GM23338 (cell line): ENCODE data around the gene ZNF469.

Experiments used
- CREB1 ChIP-seq: fragments of 250-450 bp; sonication (Bioruptor Pico); IDR thresholded peaks from 2 replicates; pipeline ENCODE4 v1.5.0; 2020; ENCODE audit warnings: low read depth, mild to moderate bottlenecking, moderate library complexity
- EZH2 ChIP-seq: fragments of 200-600 bp; sonication (generic); IDR thresholded peaks from one replicate; pipeline ENCODE4 v1.8.0; 2017; ENCODE audit warnings: antibody characterized with exemption, mild to moderate bottlenecking, low read depth; ENCODE audit not compliant: unreplicated experiment
- EZH2phosphoT487 ChIP-seq: fragments of 200-600 bp; sonication (generic); IDR thresholded peaks from one replicate; pipeline ENCODE4 v1.8.1; 2018; ENCODE audit warnings: antibody characterized with exemption; ENCODE audit not compliant: unreplicated experiment
- JUNB ChIP-seq: IDR thresholded peaks from one replicate; pipeline ENCODE4 v1.6.1; 2016; ENCODE audit warnings: antibody characterized with exemption; ENCODE audit not compliant: unreplicated experiment
- NANOG ChIP-seq: IDR thresholded peaks from 2 replicates; pipeline ENCODE4 v1.6.1; 2016; ENCODE audit warnings: antibody characterized with exemption, borderline replicate concordance
- POLR2AphosphoS5 ChIP-seq: IDR thresholded peaks from 2 replicates; pipeline ENCODE4 v1.6.1; 2016; ENCODE audit warnings: antibody characterized with exemption, low read depth
- STAT1 ChIP-seq: IDR thresholded peaks from one replicate; pipeline ENCODE4 v1.6.1; 2016; ENCODE audit warnings: antibody characterized with exemption; ENCODE audit not compliant: unreplicated experiment
- ZNF114 ChIP-seq: fragments of 250-450 bp; sonication (Bioruptor Pico); IDR thresholded peaks from 2 replicates; pipeline ENCODE4 v1.5.0; 2020; ENCODE audit warnings: mild to moderate bottlenecking, moderate library complexity
- ZNF331 ChIP-seq: fragments of 250-450 bp; sonication (Bioruptor Pico); IDR thresholded peaks from 2 replicates; pipeline ENCODE4 v1.5.0; 2020; ENCODE audit warnings: low read depth, mild to moderate bottlenecking, moderate library complexity
- TF ChIP-seq, protein P1 (sequence below), 2 experiments: fragments of 200-600 bp in 1 of 2; sonication (generic) in 1 of 2; conservative IDR thresholded peaks; 2 replicates each; pipeline versions ENCODE4 v1.5.1 to v1.6.1; 2016 to 2017; ENCODE audit warnings: antibody characterized with exemption in 2 of 2, low read depth in 2 of 2, mild to moderate bottlenecking in 2 of 2, moderate library complexity in 1 of 2
- TF ChIP-seq, protein P2 (sequence below): IDR thresholded peaks from one replicate; pipeline ENCODE4 v1.6.1; 2018; ENCODE audit warnings: antibody characterized with exemption; ENCODE audit not compliant: unreplicated experiment
- TF ChIP-seq, protein P3 (sequence below): IDR thresholded peaks from 2 replicates; pipeline ENCODE4 v1.6.1; 2016; ENCODE audit warnings: antibody characterized with exemption
- TF ChIP-seq, protein P4 (sequence below): fragments of 250-450 bp; sonication (Bioruptor Pico); IDR thresholded peaks from 2 replicates; pipeline ENCODE4 v1.5.0; 2020; ENCODE audit warnings: mild to moderate bottlenecking, moderate library complexity

DNA sequence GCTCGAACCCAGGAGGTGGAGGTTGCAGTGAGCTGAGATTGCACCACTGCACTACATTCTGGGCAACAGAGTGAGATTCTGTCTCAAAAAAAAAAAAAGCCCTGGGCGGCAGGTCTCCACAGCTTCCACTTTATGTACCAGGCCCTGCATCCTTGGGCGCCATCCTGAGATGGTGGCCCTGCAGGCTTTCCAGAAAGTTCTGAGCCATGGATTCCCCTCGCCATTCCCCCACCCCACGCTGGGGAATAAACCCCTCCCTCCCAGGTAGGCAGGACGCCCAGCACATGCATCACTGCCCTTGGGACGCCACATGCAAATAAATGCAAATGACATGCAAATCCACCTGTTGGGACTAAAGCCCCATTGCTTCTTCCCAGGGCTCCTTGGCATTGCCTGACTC lies 13.8 kb upstream of the ZNF469 start:
- TF ChIP-seq, protein P1, sequence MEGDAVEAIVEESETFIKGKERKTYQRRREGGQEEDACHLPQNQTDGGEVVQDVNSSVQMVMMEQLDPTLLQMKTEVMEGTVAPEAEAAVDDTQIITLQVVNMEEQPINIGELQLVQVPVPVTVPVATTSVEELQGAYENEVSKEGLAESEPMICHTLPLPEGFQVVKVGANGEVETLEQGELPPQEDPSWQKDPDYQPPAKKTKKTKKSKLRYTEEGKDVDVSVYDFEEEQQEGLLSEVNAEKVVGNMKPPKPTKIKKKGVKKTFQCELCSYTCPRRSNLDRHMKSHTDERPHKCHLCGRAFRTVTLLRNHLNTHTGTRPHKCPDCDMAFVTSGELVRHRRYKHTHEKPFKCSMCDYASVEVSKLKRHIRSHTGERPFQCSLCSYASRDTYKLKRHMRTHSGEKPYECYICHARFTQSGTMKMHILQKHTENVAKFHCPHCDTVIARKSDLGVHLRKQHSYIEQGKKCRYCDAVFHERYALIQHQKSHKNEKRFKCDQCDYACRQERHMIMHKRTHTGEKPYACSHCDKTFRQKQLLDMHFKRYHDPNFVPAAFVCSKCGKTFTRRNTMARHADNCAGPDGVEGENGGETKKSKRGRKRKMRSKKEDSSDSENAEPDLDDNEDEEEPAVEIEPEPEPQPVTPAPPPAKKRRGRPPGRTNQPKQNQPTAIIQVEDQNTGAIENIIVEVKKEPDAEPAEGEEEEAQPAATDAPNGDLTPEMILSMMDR (conservative IDR thresholded peaks at IDR 0.05; ENCODE audit: low read depth in 2 of 2) = no peak
- TF ChIP-seq POLR2AphosphoS5 (no peak), EZH2 (no peak), JUNB (no peak), EZH2phosphoT487 (no peak), CREB1 (CRISPR knock-in tag) (no peak), STAT1 (no peak), ZNF331 (CRISPR knock-in tag) (no peak), NANOG (no peak), ZNF114 (CRISPR knock-in tag) (no peak)
- TF ChIP-seq, protein P2, sequence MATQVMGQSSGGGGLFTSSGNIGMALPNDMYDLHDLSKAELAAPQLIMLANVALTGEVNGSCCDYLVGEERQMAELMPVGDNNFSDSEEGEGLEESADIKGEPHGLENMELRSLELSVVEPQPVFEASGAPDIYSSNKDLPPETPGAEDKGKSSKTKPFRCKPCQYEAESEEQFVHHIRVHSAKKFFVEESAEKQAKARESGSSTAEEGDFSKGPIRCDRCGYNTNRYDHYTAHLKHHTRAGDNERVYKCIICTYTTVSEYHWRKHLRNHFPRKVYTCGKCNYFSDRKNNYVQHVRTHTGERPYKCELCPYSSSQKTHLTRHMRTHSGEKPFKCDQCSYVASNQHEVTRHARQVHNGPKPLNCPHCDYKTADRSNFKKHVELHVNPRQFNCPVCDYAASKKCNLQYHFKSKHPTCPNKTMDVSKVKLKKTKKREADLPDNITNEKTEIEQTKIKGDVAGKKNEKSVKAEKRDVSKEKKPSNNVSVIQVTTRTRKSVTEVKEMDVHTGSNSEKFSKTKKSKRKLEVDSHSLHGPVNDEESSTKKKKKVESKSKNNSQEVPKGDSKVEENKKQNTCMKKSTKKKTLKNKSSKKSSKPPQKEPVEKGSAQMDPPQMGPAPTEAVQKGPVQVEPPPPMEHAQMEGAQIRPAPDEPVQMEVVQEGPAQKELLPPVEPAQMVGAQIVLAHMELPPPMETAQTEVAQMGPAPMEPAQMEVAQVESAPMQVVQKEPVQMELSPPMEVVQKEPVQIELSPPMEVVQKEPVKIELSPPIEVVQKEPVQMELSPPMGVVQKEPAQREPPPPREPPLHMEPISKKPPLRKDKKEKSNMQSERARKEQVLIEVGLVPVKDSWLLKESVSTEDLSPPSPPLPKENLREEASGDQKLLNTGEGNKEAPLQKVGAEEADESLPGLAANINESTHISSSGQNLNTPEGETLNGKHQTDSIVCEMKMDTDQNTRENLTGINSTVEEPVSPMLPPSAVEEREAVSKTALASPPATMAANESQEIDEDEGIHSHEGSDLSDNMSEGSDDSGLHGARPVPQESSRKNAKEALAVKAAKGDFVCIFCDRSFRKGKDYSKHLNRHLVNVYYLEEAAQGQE = no peak
- TF ChIP-seq, protein P3, sequence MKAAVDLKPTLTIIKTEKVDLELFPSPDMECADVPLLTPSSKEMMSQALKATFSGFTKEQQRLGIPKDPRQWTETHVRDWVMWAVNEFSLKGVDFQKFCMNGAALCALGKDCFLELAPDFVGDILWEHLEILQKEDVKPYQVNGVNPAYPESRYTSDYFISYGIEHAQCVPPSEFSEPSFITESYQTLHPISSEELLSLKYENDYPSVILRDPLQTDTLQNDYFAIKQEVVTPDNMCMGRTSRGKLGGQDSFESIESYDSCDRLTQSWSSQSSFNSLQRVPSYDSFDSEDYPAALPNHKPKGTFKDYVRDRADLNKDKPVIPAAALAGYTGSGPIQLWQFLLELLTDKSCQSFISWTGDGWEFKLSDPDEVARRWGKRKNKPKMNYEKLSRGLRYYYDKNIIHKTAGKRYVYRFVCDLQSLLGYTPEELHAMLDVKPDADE = no peak
- TF ChIP-seq, protein P4, sequence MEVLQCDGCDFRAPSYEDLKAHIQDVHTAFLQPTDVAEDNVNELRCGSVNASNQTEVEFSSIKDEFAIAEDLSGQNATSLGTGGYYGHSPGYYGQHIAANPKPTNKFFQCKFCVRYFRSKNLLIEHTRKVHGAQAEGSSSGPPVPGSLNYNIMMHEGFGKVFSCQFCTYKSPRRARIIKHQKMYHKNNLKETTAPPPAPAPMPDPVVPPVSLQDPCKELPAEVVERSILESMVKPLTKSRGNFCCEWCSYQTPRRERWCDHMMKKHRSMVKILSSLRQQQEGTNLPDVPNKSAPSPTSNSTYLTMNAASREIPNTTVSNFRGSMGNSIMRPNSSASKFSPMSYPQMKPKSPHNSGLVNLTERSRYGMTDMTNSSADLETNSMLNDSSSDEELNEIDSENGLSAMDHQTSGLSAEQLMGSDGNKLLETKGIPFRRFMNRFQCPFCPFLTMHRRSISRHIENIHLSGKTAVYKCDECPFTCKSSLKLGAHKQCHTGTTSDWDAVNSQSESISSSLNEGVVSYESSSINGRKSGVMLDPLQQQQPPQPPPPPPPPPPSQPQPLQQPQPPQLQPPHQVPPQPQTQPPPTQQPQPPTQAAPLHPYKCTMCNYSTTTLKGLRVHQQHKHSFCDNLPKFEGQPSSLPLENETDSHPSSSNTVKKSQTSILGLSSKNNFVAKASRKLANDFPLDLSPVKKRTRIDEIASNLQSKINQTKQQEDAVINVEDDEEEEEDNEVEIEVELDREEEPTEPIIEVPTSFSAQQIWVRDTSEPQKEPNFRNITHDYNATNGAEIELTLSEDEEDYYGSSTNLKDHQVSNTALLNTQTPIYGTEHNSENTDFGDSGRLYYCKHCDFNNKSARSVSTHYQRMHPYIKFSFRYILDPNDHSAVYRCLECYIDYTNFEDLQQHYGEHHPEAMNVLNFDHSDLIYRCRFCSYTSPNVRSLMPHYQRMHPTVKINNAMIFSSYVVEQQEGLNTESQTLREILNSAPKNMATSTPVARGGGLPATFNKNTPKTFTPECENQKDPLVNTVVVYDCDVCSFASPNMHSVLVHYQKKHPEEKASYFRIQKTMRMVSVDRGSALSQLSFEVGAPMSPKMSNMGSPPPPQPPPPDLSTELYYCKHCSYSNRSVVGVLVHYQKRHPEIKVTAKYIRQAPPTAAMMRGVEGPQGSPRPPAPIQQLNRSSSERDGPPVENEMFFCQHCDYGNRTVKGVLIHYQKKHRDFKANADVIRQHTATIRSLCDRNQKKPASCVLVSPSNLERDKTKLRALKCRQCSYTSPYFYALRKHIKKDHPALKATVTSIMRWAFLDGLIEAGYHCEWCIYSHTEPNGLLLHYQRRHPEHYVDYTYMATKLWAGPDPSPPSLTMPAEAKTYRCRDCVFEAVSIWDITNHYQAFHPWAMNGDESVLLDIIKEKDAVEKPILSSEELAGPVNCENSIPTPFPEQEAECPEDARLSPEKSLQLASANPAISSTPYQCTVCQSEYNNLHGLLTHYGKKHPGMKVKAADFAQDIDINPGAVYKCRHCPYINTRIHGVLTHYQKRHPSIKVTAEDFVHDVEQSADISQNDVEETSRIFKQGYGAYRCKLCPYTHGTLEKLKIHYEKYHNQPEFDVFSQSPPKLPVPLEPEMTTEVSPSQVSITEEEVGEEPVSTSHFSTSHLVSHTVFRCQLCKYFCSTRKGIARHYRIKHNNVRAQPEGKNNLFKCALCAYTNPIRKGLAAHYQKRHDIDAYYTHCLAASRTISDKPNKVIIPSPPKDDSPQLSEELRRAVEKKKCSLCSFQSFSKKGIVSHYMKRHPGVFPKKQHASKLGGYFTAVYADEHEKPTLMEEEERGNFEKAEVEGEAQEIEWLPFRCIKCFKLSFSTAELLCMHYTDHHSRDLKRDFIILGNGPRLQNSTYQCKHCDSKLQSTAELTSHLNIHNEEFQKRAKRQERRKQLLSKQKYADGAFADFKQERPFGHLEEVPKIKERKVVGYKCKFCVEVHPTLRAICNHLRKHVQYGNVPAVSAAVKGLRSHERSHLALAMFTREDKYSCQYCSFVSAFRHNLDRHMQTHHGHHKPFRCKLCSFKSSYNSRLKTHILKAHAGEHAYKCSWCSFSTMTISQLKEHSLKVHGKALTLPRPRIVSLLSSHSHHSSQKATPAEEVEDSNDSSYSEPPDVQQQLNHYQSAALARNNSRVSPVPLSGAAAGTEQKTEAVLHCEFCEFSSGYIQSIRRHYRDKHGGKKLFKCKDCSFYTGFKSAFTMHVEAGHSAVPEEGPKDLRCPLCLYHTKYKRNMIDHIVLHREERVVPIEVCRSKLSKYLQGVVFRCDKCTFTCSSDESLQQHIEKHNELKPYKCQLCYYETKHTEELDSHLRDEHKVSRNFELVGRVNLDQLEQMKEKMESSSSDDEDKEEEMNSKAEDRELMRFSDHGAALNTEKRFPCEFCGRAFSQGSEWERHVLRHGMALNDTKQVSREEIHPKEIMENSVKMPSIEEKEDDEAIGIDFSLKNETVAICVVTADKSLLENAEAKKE (CRISPR knock-in tag) = no peak
